Erythroblast (primary cell): Measurements from ENCODE around the gene ANTXR2.

ENCODE experiments used
- GATA1 ChIP-seq: IDR thresholded peaks from 2 replicates; pipeline ENCODE4 v1.6.1; 2011; ENCODE audit warnings: low read depth, mild to moderate bottlenecking, control low read depth, low read length, moderate library complexity
- POLR2A ChIP-seq: IDR thresholded peaks from 2 replicates; pipeline ENCODE4 v1.6.1; 2011; ENCODE audit warnings: mild to moderate bottlenecking, low read length

DNA sequence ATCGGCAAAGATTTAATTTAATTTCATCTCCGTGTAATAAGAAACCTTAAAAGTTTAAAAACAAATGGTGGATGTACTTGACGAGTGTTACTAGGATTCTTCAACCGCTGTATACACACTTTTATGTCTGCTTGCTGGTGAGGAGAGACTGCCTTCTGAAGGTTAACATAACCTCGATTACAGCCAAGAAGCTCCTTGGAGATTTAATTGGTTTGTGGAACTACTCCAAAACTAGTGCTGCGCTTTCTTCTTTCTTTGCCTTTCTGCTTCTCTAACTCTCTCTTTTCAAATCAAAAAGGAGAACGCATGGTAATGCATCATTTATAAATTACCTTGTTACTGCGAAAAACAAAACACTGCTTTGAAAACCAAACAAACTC lies 109.0 kb downstream of the ANTXR2 start:
- TF ChIP-seq POLR2A = no peak
- no peak for TF ChIP-seq GATA1
